Panc1 (cell line): ENCODE measurements around the gene UBE3B. TPM values are rescaled to one million over a fixed set of nuclear protein-coding genes. Genes with fewer than 3 reads are reported as not detected.

Source experiments
- ATAC-seq: fragments of 200-7000 bp; cut with Tn5 transposase; 2 replicates; pipeline ENCODE4 v1.9.1; 2020; ENCODE audit warnings: mild to moderate bottlenecking, moderate library complexity
- BruUV-seq: library from RNA; stranded (reverse); fragments of 400-500 nt; replicated peaks from 2 replicates; lab custom pipeline; 2021; lab: Mats Ljungman, UMichigan
- CTCF ChIA-PET: fragments of 300-600 bp; sonication (Branson Sonifier 250); formaldehyde crosslinking; loops from one replicate; lab custom pipeline; 2022; ENCODE audit warnings: antibody characterized with exemption; lab: Charles Lee
- POLR2A ChIA-PET: fragments of 300-600 bp; sonication (Branson Sonifier 250); formaldehyde crosslinking; loops from one replicate; lab custom pipeline; 2022; ENCODE audit warnings: antibody characterized with exemption; lab: Charles Lee
- DNase-seq: peaks from one replicate; pipeline ENCODE4 v3.0.0-alpha.2; 2010; ENCODE audit warnings: low read depth, low spot score
- H3K27ac ChIP-seq: 2 replicates; pipeline ENCODE4 v1.5.1; 2011; ENCODE audit warnings: mild to moderate bottlenecking, low read length, inconsistent platforms
- H3K27me3 ChIP-seq: fragments of 200-500 bp; sonication (Bioruptor generic); 2 replicates; pipeline ENCODE4 v1.6.0; 2014; ENCODE audit warnings: low read length, inconsistent platforms; ENCODE audit not compliant: control insufficient read depth, insufficient read depth
- H3K36me3 ChIP-seq: fragments of 200-500 bp; sonication (Bioruptor generic); 2 replicates; pipeline ENCODE4 v1.5.1; 2014; ENCODE audit warnings: inconsistent platforms, mild to moderate bottlenecking, low read length, moderate library complexity; ENCODE audit not compliant: control insufficient read depth, insufficient read depth
- H3K4me1 ChIP-seq: 2 replicates; pipeline ENCODE4 v1.5.1; 2011; ENCODE audit warnings: inconsistent platforms, mild to moderate bottlenecking, low read length, moderate library complexity; ENCODE audit not compliant: control insufficient read depth, insufficient read depth
- H3K4me3 ChIP-seq, 2 experiments: 2 replicates each; pipeline ENCODE4 v1.5.1; 2011 to 2012; ENCODE audit warnings: low read depth in 2 of 2, low read length in 2 of 2, mild to moderate bottlenecking in 2 of 2, inconsistent platforms in 1 of 2, moderate library complexity in 1 of 2
- H3K9me3 ChIP-seq: fragments of 200-500 bp; sonication (Bioruptor generic); 2 replicates; pipeline ENCODE4 v1.5.1; 2014; ENCODE audit warnings: low read depth, mild to moderate bottlenecking, inconsistent platforms, low read length, moderate library complexity; ENCODE audit not compliant: control insufficient read depth, insufficient read depth
- CTCF ChIP-seq: fragments of 450-650 bp; IDR thresholded peaks from 2 replicates; pipeline ENCODE4 v1.5.1; 2017; ENCODE audit warnings: mild to moderate bottlenecking
- POLR2AphosphoS5 ChIP-seq: IDR thresholded peaks from 2 replicates; pipeline ENCODE4 v1.6.1; 2012; ENCODE audit warnings: mild to moderate bottlenecking, low read depth, low read length, moderate library complexity
- REST ChIP-seq, 2 experiments: IDR thresholded peaks; 2 replicates each; pipeline ENCODE4 v1.6.1; 2011 to 2012; ENCODE audit warnings: low read depth in 2 of 2, control low read depth in 1 of 2, low read length in 1 of 2, mild to moderate bottlenecking in 1 of 2, moderate library complexity in 1 of 2; ENCODE audit not compliant: insufficient read depth in 1 of 2
- SIN3A ChIP-seq: IDR thresholded peaks from 2 replicates; pipeline ENCODE4 v1.6.1; 2012; ENCODE audit warnings: low read depth, mild to moderate bottlenecking, low read length, moderate library complexity, borderline replicate concordance; ENCODE audit not compliant: insufficient read depth
- TCF7L2 ChIP-seq: IDR thresholded peaks from 2 replicates; pipeline ENCODE4 v1.6.1; 2011; ENCODE audit warnings: mild to moderate bottlenecking, low read depth, low read length, inconsistent platforms
- in situ Hi-C: cut with HindIII; loops from 2 replicates; pipeline ENCODE4 v1.10.0; 2016; ENCODE audit warnings: low sequenced_read_pairs, low pct_unique_long_range_greater_than_20kb
- intact Hi-C: fragments of 100-400 bp; cut with micrococcal nuclease; formaldehyde crosslinking; loops from one replicate; pipeline ENCODE4 v1.10.0; 2022; ENCODE audit not compliant: unreplicated experiment
- total RNA-seq: library from RNA; stranded (reverse); gene quantifications from one replicate; pipeline ENCODE4 v1.2.1, GENCODE V29; 2021; ENCODE audit not compliant: unreplicated experiment

Gene UBE3B
- total RNA-seq, 1 experiment from 2014 or later, result 38.9 TPM

GRCh38 chr12:109462868-109463692 lies 14.4 kb upstream of the UBE3B start:
- ATAC-seq (peak; percentile 89), DNase-seq (peak; percentile 50)
- POLR2A ChIA-PET, result no interaction called here
- Histone ChIP-seq H3K36me3 (peaks cover under 1% of the 10 kb centered on the region), H3K27ac (peak overlapping the region; percentile 87), H3K9me3 (no peaks in the 10 kb centered on the region), H3K4me3 (peak overlapping the region; percentile 4 to 35; a peak in 3 of 4 replicates), H3K27me3 (no peaks in the 10 kb centered on the region), H3K4me1 (peaks cover 37% of the 10 kb centered on the region)
- intact Hi-C loops (no loop called here), in situ Hi-C loops (no loop called here)
- CTCF ChIA-PET, result interaction anchor here (0.5 kb wide), 1 partner anchor 391 kb away, joined by 4 read pairs; no protein-coding TSS in a partner anchor
- TF ChIP-seq SIN3A (no peak), POLR2AphosphoS5 (no peak; the same call in 1 of the 2 replicates), REST (IDR thresholded peaks at IDR 0.05; ENCODE audit: insufficient read depth in 1 of 2, low read depth in 2 of 2, low read length in 1 of 2) (no peak), TCF7L2 (peak; percentile 77), CTCF (no peak)
- BruUV-seq, result no TSS peak

- Histone ChIP-seq H3K36me3 (no peaks in the 10 kb centered on the region; the same call in none of the 2 replicates), H3K9me3 (no peaks in the 10 kb centered on the region), H3K27me3 (no peaks in the 10 kb centered on the region), H3K4me3 (peak overlapping the region in 1 of 2 experiments; percentile 35; a peak in 2 of 4 replicates), H3K4me1 (peaks cover 37% of the 10 kb centered on the region), H3K27ac (peak overlapping the region; percentile 87)
- in situ Hi-C loops (no loop called here), intact Hi-C loops (no loop called here)
- ATAC-seq, result peak; percentile 6; the same call in 1 of the 2 replicates
- ChIA-PET CTCF (interaction anchor here (0.5 kb wide), 1 partner anchor 390 kb away, joined by 4 read pairs; no protein-coding TSS in a partner anchor), POLR2A (no interaction called here)
- BruUV-seq, result no TSS peak
- no peak for DNase-seq
- no peak for TF ChIP-seq SIN3A
- no peak for TF ChIP-seq POLR2AphosphoS5
- no peak for TF ChIP-seq REST (IDR thresholded peaks at IDR 0.05; ENCODE audit: insufficient read depth in 1 of 2, low read depth in 2 of 2, low read length in 1 of 2)
- TF ChIP-seq CTCF, result no peak
- no peak for TF ChIP-seq TCF7L2
Observed at GRCh38 chr12:109463756-109464155, 13.7 kb upstream of the UBE3B start.
